OCI-LY1 (cell line): ENCODE data around the gene PGS1.

ENCODE experiments used
- H2AFZ ChIP-seq: fragments of 200-600 bp; sonication (generic), shearing (Covaris generic); 2 replicates; pipeline ENCODE4 v1.6.0; 2014; ENCODE audit warnings: antibody characterized with exemption, mild to moderate bottlenecking, low read length
- H3F3A ChIP-seq: fragments of 200-600 bp; sonication (generic), shearing (Covaris generic); 2 replicates; pipeline ENCODE4 v1.6.0; 2014; ENCODE audit warnings: mild to moderate bottlenecking, antibody characterized with exemption, low read length, moderate library complexity; ENCODE audit not compliant: insufficient read depth
- H3K27ac ChIP-seq: fragments of 200-600 bp; sonication (generic); 2 replicates; pipeline ENCODE4 v1.5.1; 2014; ENCODE audit warnings: low read length, mixed run types, mild to moderate bottlenecking, low read depth; ENCODE audit not compliant: poor library complexity, severe bottlenecking
- H3K27me3 ChIP-seq: fragments of 200-600 bp; sonication (generic); 2 replicates; pipeline ENCODE4 v1.6.0; 2014; ENCODE audit warnings: antibody characterized with exemption, mild to moderate bottlenecking, low read length, moderate library complexity; ENCODE audit not compliant: insufficient read depth
- H3K36me3 ChIP-seq: fragments of 200-600 bp; sonication (generic); 2 replicates; pipeline ENCODE4 v1.6.1; 2014; ENCODE audit warnings: mild to moderate bottlenecking, antibody characterized with exemption, low read length, moderate library complexity, mixed read lengths; ENCODE audit not compliant: insufficient read depth
- H3K4me1 ChIP-seq: fragments of 200-600 bp; sonication (generic); 2 replicates; pipeline ENCODE4 v1.5.1; 2014; ENCODE audit warnings: mild to moderate bottlenecking, low read length, moderate library complexity; ENCODE audit not compliant: insufficient read depth, severe bottlenecking
- H3K4me2 ChIP-seq: fragments of 200-600 bp; sonication (generic), shearing (Covaris generic); 2 replicates; pipeline ENCODE4 v1.6.1; 2014; ENCODE audit warnings: low read length
- H3K4me3 ChIP-seq: fragments of 200-600 bp; sonication (generic); 2 replicates; pipeline ENCODE4 v1.5.1; 2014; ENCODE audit warnings: low read length, low read depth, mild to moderate bottlenecking, mixed read lengths; ENCODE audit not compliant: poor library complexity, severe bottlenecking
- H3K79me2 ChIP-seq: fragments of 200-600 bp; shearing (Covaris generic); 2 replicates; pipeline ENCODE4 v1.6.1; 2016; ENCODE audit warnings: mixed run types, low read length, mixed read lengths; ENCODE audit not compliant: insufficient read depth
- H3K9ac ChIP-seq: fragments of 200-600 bp; sonication (generic), shearing (Covaris generic); 2 replicates; pipeline ENCODE4 v1.6.1; 2014; ENCODE audit warnings: mild to moderate bottlenecking, low read length, mixed read lengths
- H3K9me2 ChIP-seq: fragments of 200-600 bp; sonication (generic), shearing (Covaris generic); 2 replicates; pipeline ENCODE4 v1.6.1; 2014; ENCODE audit warnings: low read depth, mild to moderate bottlenecking, low read length, mixed read lengths
- H3K9me3 ChIP-seq: fragments of 200-600 bp; shearing (Covaris generic); 2 replicates; pipeline ENCODE4 v1.6.1; 2014; ENCODE audit warnings: low read length, mixed read lengths
- H4K20me1 ChIP-seq: fragments of 200-600 bp; sonication (generic), shearing (Covaris generic); 2 replicates; pipeline ENCODE4 v1.6.0; 2016; ENCODE audit warnings: mild to moderate bottlenecking, low read length; ENCODE audit not compliant: insufficient read depth
- CTCF ChIP-seq: fragments of 200-600 bp; sonication (generic), shearing (Covaris generic); IDR thresholded peaks from 2 replicates; pipeline ENCODE4 v1.5.1; 2017; ENCODE audit warnings: mild to moderate bottlenecking, antibody characterized with exemption, low read length, moderate library complexity, mixed read lengths
- EZH2 ChIP-seq: fragments of 200-600 bp; sonication (generic), shearing (Covaris generic); IDR thresholded peaks from 2 replicates; pipeline ENCODE4 v1.8.0; 2017; ENCODE audit warnings: borderline replicate concordance, mixed run types, mild to moderate bottlenecking, antibody characterized with exemption, low read length, moderate library complexity, mixed read lengths

Gene PGS1

GRCh38 chr17:78361225-78361701, 17.2 kb upstream of the PGS1 start:
- H3K79me2 ChIP-seq: no peaks in the 10 kb centered on the region
- no peaks in the 10 kb centered on the region for H4K20me1 ChIP-seq
- H2AFZ ChIP-seq: no peak overlapping the region
- H3K9me2 ChIP-seq: no peaks in the 10 kb centered on the region
- H3K4me2 ChIP-seq: no peak overlapping the region
- H3K4me3 ChIP-seq: no peak overlapping the region
- H3K9me3 ChIP-seq: no peaks in the 10 kb centered on the region
- no peaks in the 10 kb centered on the region for H3F3A ChIP-seq
- no peaks in the 10 kb centered on the region for H3K36me3 ChIP-seq
- H3K27me3 ChIP-seq: peaks cover 14% of the 10 kb centered on the region; the same call in 1 of the 2 replicates
- peaks cover 6% of the 10 kb centered on the region for H3K4me1 ChIP-seq
- H3K9ac ChIP-seq: no peak overlapping the region
- no peak for TF ChIP-seq EZH2
- no peak for TF ChIP-seq CTCF
- H3K27ac ChIP-seq: no peak overlapping the region

- Histone ChIP-seq H3K36me3 (no peaks in the 10 kb centered on the region), H3K79me2 (no peaks in the 10 kb centered on the region), H3K9me3 (no peaks in the 10 kb centered on the region), H3K27me3 (peaks cover 12% of the 10 kb centered on the region), H3K4me3 (no peak overlapping the region), H3K9me2 (no peaks in the 10 kb centered on the region), H3K4me1 (peaks cover 4% of the 10 kb centered on the region), H3K9ac (no peak overlapping the region), H3K27ac (no peak overlapping the region), H3F3A (no peaks in the 10 kb centered on the region), H4K20me1 (no peaks in the 10 kb centered on the region), H3K4me2 (no peak overlapping the region), H2AFZ (no peak overlapping the region)
- TF ChIP-seq EZH2: no peak
- TF ChIP-seq CTCF: no peak
Measured at GRCh38 chr17:78362232-78362631, 16.2 kb upstream of the PGS1 start.

- Histone ChIP-seq H3K9me2 (no peaks in the 10 kb centered on the region), H3K9ac (no peak overlapping the region), H3K36me3 (no peaks in the 10 kb centered on the region), H3K4me3 (no peak overlapping the region), H3K4me1 (peaks cover 4% of the 10 kb centered on the region), H3K27ac (no peak overlapping the region), H3K9me3 (no peaks in the 10 kb centered on the region), H3K27me3 (peaks cover 7% of the 10 kb centered on the region), H4K20me1 (no peaks in the 10 kb centered on the region), H3K4me2 (no peak overlapping the region), H2AFZ (no peak overlapping the region), H3F3A (no peaks in the 10 kb centered on the region), H3K79me2 (no peaks in the 10 kb centered on the region)
- no peak for TF ChIP-seq EZH2
- TF ChIP-seq CTCF: no peak
Measured at GRCh38 chr17:78362671-78363070, 15.8 kb upstream of the PGS1 start.
